Fibroblast of lung (primary cell): ENCODE measurements around the gene CDH4. TPM values are rescaled to one million over a fixed set of nuclear protein-coding genes. Genes with fewer than 3 reads are reported as not detected.

Source experiments
- DNase-seq, 2 donors: peaks; one replicate each; pipeline versions ENCODE4 v3.0.0 to v3.0.0-alpha.2; 2010; ENCODE audit warnings: low read depth in 2 of 2
- H2AFZ ChIP-seq: 2 replicates; pipeline ENCODE4 v1.5.1; 2012; ENCODE audit warnings: low read length, control low read depth, inconsistent platforms
- H3K27ac ChIP-seq: 2 replicates; pipeline ENCODE4 v1.5.1; 2011; ENCODE audit warnings: low read length, control low read depth; ENCODE audit not compliant: insufficient read depth
- H3K27me3 ChIP-seq: 2 replicates; pipeline ENCODE4 v1.5.1; 2011; ENCODE audit warnings: mild to moderate bottlenecking, low read length; ENCODE audit not compliant: control insufficient read depth, insufficient read depth
- H3K36me3 ChIP-seq: 2 replicates; pipeline ENCODE4 v1.5.1; 2011; ENCODE audit warnings: low read length; ENCODE audit not compliant: control insufficient read depth, insufficient read depth
- H3K4me1 ChIP-seq: 2 replicates; pipeline ENCODE4 v1.5.1; 2011; ENCODE audit warnings: low read length; ENCODE audit not compliant: control insufficient read depth, insufficient read depth; ENCODE audit errors: extremely low read depth
- H3K4me2 ChIP-seq: 2 replicates; pipeline ENCODE4 v1.5.1; 2011; ENCODE audit warnings: low read length, control low read depth; ENCODE audit not compliant: insufficient read depth; ENCODE audit errors: extremely low read depth
- H3K4me3 ChIP-seq, 4 experiments: fragments of 200-600 bp in 1 of 4; sonication (generic) in 1 of 4; replicated peaks in 1 of 4; 2 replicates each; pipeline ENCODE4 v1.5.1; 2011 to 2016; ENCODE audit warnings: low read length in 4 of 4, low read depth in 3 of 4, mild to moderate bottlenecking in 3 of 4, control low read depth in 2 of 4, inconsistent platforms in 1 of 4, mixed read lengths in 1 of 4; ENCODE audit not compliant: insufficient read depth in 1 of 4; ENCODE audit errors: control extremely low read depth in 1 of 4
- H3K79me2 ChIP-seq: 2 replicates; pipeline ENCODE4 v1.5.1; 2012; ENCODE audit warnings: mild to moderate bottlenecking, low read length, inconsistent platforms; ENCODE audit not compliant: control insufficient read depth, insufficient read depth
- H3K9ac ChIP-seq: 2 replicates; pipeline ENCODE4 v1.5.1; 2011; ENCODE audit warnings: mild to moderate bottlenecking, low read length, control low read depth; ENCODE audit not compliant: insufficient read depth
- H3K9me3 ChIP-seq: 2 replicates; pipeline ENCODE4 v1.5.1; 2012; ENCODE audit warnings: low read depth, low read length; ENCODE audit not compliant: control insufficient read depth, insufficient read depth
- H4K20me1 ChIP-seq: 2 replicates; pipeline ENCODE4 v1.5.1; 2011; ENCODE audit warnings: low read length; ENCODE audit not compliant: control insufficient read depth, insufficient read depth; ENCODE audit errors: extremely low read depth
- CTCF ChIP-seq, 2 donors: IDR thresholded peaks in 1 of 2; conservative IDR thresholded peaks in 1 of 2; 1 replicate in 1 of 2; 2 replicates in 1 of 2; pipeline ENCODE4 v1.5.1; 2011 to 2012; ENCODE audit warnings: low read length in 2 of 2, control low read depth in 1 of 2, inconsistent platforms in 1 of 2, low read depth in 1 of 2, mild to moderate bottlenecking in 1 of 2
- EZH2 ChIP-seq: IDR thresholded peaks from 2 replicates; pipeline ENCODE4 v1.5.1; 2012; ENCODE audit warnings: low read length, control low read depth, mild to moderate bottlenecking; ENCODE audit errors: missing control alignments
- polyA plus RNA-seq, 2 donors: library from polyadenylated mRNA; depleted of rRNA in 1 of 2; stranded (reverse) in 1 of 2; unstranded in 1 of 2; fragments of >200 nt; gene quantifications; 2 replicates each; pipeline ENCODE4 v1.2.1, GENCODE V29; 2011 to 2012; ENCODE audit warnings: missing spikeins in 1 of 2
- total RNA-seq: library from RNA; depleted of rRNA; stranded (reverse); fragments of >200 nt; gene quantifications from 2 replicates; pipeline ENCODE4 v1.2.1, GENCODE V29; 2014

The CDH4 gene
- total and polyA plus RNA-seq, 2 donors (not counting 1 experiment from before 2014, with no cell fraction given) = 4.8 to 6.8 TPM

GRCh38 chr20:61487997-61488371 is 235.9 kb downstream of the CDH4 start:
- H3K27me3 ChIP-seq = no peaks in the 10 kb centered on the region
- H3K27ac ChIP-seq = no peak overlapping the region
- DNase-seq = no peak
- no peaks in the 10 kb centered on the region for H3K4me1 ChIP-seq
- no peak overlapping the region for H3K4me2 ChIP-seq
- no peaks in the 10 kb centered on the region for H3K79me2 ChIP-seq
- H3K36me3 ChIP-seq = no peaks in the 10 kb centered on the region
- no peak overlapping the region for H2AFZ ChIP-seq
- H3K4me3 ChIP-seq = no peak overlapping the region
- H3K9ac ChIP-seq = no peak overlapping the region
- TF ChIP-seq CTCF (conservative IDR thresholded peaks at IDR 0.05 in 1 of 2, IDR thresholded peaks at IDR 0.05 in 1 of 2; ENCODE audit: low read depth in 1 of 2, low read length in 2 of 2) (no peak), EZH2 (no peak)
- H4K20me1 ChIP-seq = no peaks in the 10 kb centered on the region
- no peaks in the 10 kb centered on the region for H3K9me3 ChIP-seq

DNA sequence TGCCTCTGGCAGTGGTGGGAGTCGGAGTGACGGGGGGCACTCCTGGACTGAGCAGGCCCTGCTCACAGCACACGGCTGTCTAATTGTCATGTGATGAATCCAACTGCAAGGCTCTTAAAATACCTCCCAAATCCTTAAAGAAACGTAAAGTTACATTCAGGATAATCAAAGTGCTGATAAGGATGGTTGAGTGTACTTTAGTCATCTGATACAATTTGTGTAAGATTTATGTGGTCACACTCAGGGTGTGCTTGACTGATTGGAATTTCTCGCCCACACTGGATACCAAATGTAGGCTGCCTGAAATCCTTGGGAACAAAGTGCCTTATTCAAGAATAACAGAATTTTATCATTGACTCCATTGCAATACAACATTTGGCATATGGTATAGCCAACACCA is 238.7 kb downstream of the CDH4 start:
- no peaks in the 10 kb centered on the region for H3K36me3 ChIP-seq
- H4K20me1 ChIP-seq = no peaks in the 10 kb centered on the region
- TF ChIP-seq EZH2 (no peak), CTCF (conservative IDR thresholded peaks at IDR 0.05 in 1 of 2, IDR thresholded peaks at IDR 0.05 in 1 of 2; ENCODE audit: low read depth in 1 of 2, low read length in 2 of 2) (no peak)
- H3K4me2 ChIP-seq = no peak overlapping the region
- no peak overlapping the region for H2AFZ ChIP-seq
- H3K4me3 ChIP-seq = no peak overlapping the region
- no peaks in the 10 kb centered on the region for H3K4me1 ChIP-seq
- H3K27me3 ChIP-seq = no peaks in the 10 kb centered on the region
- peak in 1 of 2 donors; percentile 62 for DNase-seq
- H3K9ac ChIP-seq = no peak overlapping the region
- H3K79me2 ChIP-seq = no peaks in the 10 kb centered on the region
- no peak overlapping the region for H3K27ac ChIP-seq
- no peaks in the 10 kb centered on the region for H3K9me3 ChIP-seq

GRCh38 chr20:61492065-61492464 is 240.0 kb downstream of the CDH4 start:
- H3K9me3 ChIP-seq = no peaks in the 10 kb centered on the region
- H3K27ac ChIP-seq = no peak overlapping the region
- DNase-seq = no peak
- no peak overlapping the region for H3K9ac ChIP-seq
- TF ChIP-seq CTCF (conservative IDR thresholded peaks at IDR 0.05 in 1 of 2, IDR thresholded peaks at IDR 0.05 in 1 of 2; ENCODE audit: low read depth in 1 of 2, low read length in 2 of 2) (no peak), EZH2 (no peak)
- no peaks in the 10 kb centered on the region for H3K79me2 ChIP-seq
- H3K4me3 ChIP-seq = no peak overlapping the region
- H3K36me3 ChIP-seq = no peaks in the 10 kb centered on the region
- H4K20me1 ChIP-seq = no peaks in the 10 kb centered on the region
- no peaks in the 10 kb centered on the region for H3K27me3 ChIP-seq
- no peaks in the 10 kb centered on the region for H3K4me1 ChIP-seq
- H3K4me2 ChIP-seq = no peak overlapping the region
- no peak overlapping the region for H2AFZ ChIP-seq
